Lower leg skin (tissue), 4 donors: Measurements from ENCODE around the gene C14orf180. TPM values are rescaled to one million over a fixed set of nuclear protein-coding genes. Genes with fewer than 3 reads are reported as not detected.

Experiments
- DNase-seq, 2 donors: peaks; one replicate each; pipeline ENCODE4 v3.0.0-alpha.2; 2019; ENCODE audit warnings: low spot score in 2 of 2
- H3K4me3 ChIP-seq: fragments of 200-600 bp; sonication (generic); 2 replicates; pipeline ENCODE4 v1.5.1; 2017; ENCODE audit warnings: mild to moderate bottlenecking, low read depth; ENCODE audit not compliant: poor library complexity, severe bottlenecking
- POLR2A ChIP-seq, 2 donors: fragments of 450-650 bp; IDR thresholded peaks; one replicate each; pipeline ENCODE4 v1.6.1; 2016 to 2017; ENCODE audit warnings: antibody characterized with exemption in 2 of 2, mild to moderate bottlenecking in 1 of 2, moderate library complexity in 1 of 2
- WGBS, 2 donors: methylation state at CpG; one replicate each; pipeline ENCODE4 v1.1.5; 2018; 5-methylcytosine and 5-hydroxymethylcytosine counted together
- intact Hi-C: fragments of 100-400 bp; cut with DNase I; formaldehyde crosslinking; loops from one replicate; pipeline ENCODE4 v1.15.0; 2023; ENCODE audit warnings: low total_unique reads
- total RNA-seq, 4 donors: library from RNA; depleted of rRNA; stranded (reverse); fragments of >200 nt; gene quantifications; one replicate each; pipeline ENCODE4 v1.1.0, GENCODE V29; 2016
- TF ChIP-seq, protein P1 (sequence below), 3 donors: fragments of 450-650 bp; IDR thresholded peaks; one replicate each; pipeline ENCODE4 v1.5.1; 2016; ENCODE audit warnings: antibody characterized with exemption in 3 of 3, mild to moderate bottlenecking in 3 of 3, moderate library complexity in 2 of 3

Gene C14orf180
- under 1 TPM in 1 of 4 donors, not detected in 3; 0.98 TPM for total RNA-seq

DNA sequence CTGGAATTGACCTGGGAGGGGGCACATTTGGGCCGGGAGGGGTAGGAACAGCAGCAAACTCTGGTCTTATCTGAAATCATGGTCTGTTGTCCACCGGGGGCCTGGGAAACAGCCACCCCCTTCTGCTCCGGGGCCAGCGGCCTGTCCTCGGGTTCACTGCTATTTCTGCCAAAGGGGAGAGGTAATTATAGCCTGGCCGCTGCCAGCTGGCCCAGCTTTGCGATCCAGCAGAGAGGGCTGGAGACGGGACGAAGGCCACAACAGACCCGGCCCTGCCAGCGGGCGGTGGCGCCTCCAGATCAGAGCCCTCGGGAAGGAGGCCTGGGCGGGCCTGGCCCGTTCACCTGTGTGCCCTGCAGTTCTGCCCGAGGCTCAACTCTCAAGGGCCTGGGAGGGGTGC is at the start of gene C14orf180:
TSS of gene C14orf180 (plus strand) at position 258 of the 400 bp plus-strand sequence. CDS start 6,667 bp downstream, outside the sequence.
- intact Hi-C loops = no loop called here
- TF ChIP-seq, protein P1, sequence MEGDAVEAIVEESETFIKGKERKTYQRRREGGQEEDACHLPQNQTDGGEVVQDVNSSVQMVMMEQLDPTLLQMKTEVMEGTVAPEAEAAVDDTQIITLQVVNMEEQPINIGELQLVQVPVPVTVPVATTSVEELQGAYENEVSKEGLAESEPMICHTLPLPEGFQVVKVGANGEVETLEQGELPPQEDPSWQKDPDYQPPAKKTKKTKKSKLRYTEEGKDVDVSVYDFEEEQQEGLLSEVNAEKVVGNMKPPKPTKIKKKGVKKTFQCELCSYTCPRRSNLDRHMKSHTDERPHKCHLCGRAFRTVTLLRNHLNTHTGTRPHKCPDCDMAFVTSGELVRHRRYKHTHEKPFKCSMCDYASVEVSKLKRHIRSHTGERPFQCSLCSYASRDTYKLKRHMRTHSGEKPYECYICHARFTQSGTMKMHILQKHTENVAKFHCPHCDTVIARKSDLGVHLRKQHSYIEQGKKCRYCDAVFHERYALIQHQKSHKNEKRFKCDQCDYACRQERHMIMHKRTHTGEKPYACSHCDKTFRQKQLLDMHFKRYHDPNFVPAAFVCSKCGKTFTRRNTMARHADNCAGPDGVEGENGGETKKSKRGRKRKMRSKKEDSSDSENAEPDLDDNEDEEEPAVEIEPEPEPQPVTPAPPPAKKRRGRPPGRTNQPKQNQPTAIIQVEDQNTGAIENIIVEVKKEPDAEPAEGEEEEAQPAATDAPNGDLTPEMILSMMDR (IDR thresholded peaks at IDR 0.05) = no peak
- no peak for TF ChIP-seq POLR2A (IDR thresholded peaks at IDR 0.05)
- WGBS, 2 donors = 24 to 43% methylated on average over 1 to 14 of the region's 17 CpGs
- no peak within 1 kb of the TSS for H3K4me3 ChIP-seq
- no peak for DNase-seq

DNA sequence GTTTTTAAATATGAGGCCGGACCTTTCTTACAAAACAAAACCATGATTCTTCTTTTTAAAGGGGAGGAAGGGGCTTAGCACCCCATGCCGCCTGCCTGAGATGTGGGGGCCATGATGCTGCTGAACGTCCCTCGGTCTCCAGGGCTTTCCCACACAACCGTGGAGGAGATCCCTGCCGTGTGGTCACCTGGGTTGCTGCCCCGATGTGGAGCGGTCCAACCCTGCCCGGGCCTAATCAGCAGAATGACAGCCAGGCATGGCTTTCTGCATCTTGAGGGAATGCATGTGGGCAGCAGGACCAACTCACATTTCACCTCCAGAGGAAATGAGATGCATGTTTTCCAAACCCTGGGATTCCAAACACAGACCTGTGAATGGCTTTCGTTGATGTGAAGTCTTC is 48.9 kb upstream of the C14orf180 start:
- intact Hi-C loops = no loop called here
- TF ChIP-seq, protein P1 (IDR thresholded peaks at IDR 0.05) = no peak
- no peak for TF ChIP-seq POLR2A (IDR thresholded peaks at IDR 0.05)

DNA sequence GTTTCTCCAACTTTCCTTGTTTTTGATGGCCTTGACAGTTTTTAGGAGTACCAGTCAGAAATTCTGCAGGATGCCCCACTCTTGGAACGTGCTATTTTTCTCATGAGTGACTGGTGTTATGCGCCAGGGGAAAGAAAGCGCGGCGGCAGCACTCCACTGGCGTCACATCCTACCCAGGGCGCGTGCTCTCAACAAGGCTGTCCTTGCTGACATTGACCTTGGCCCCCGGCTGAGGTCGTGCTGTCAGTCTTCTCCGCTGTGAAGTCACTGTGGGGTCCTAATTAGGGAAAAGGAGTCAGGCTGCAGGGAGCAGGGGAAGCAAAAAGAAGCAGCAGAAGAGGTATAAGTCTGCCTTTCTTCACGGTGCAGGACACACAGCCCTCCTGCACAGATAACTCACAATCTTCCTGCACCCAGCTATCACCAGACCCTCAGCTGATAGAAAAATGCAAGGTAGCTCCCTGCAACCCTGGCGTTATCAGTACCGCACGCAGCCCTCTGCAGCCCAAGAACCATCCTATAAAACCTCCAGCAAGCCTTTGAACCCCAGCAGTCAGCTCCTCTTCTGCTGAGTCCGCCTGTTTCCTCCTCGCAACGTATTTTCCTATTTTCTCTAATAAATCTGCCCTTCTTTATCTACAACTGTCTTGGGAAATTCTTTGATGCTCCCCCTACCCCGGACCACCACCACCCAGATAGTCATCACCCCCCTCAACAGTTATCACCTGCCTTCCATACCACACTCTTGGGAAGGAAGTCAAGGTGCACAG is 48.0 kb upstream of the C14orf180 start:
- 72 to 79% methylated on average over 19 of the region's 19 CpGs for whole genome bisulfite sequencing, 2 donors

More for the DNA sequence above, 48.9 kb upstream of the C14orf180 start:
- 73 to 88% methylated on average over 9 to 10 of the region's 10 CpGs for WGBS, 2 donors
- no peak overlapping the region for H3K4me3 ChIP-seq
- DNase-seq = peak in 1 of 2 donors; percentile 34

DNA sequence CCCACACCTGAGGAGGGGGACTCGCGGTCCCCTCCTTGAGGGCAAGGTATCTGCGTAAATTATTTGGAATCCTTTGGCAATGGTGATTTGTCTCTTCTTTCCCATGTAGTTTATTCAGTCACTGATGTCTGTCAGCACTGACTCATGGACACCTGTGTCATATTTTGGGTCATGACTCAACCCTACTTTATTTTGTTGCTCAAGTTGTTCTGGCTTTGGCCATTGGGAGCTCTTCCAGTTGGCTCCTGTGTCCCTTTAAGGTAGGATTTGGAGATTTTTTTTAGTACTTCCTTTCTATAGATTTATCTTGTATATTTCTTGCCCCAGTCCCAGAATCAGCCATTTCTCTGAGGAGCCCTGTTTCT is 47.4 kb upstream of the C14orf180 start:
- H3K4me3 ChIP-seq = no peak overlapping the region
- no peak for TF ChIP-seq POLR2A (IDR thresholded peaks at IDR 0.05)
- TF ChIP-seq, protein P1 (IDR thresholded peaks at IDR 0.05) = no peak
- 66 to 68% methylated on average over 3 of the region's 3 CpGs for WGBS, 2 donors
- intact Hi-C loops = no loop called here
- no peak for DNase-seq

More for the DNA sequence above, 48.0 kb upstream of the C14orf180 start:
- intact Hi-C loops = no loop called here
- H3K4me3 ChIP-seq = no peak overlapping the region
- TF ChIP-seq POLR2A (IDR thresholded peaks at IDR 0.05) = no peak
- TF ChIP-seq, protein P1 (IDR thresholded peaks at IDR 0.05) = no peak
- peak in 1 of 2 donors; percentile 70 for DNase-seq

DNA sequence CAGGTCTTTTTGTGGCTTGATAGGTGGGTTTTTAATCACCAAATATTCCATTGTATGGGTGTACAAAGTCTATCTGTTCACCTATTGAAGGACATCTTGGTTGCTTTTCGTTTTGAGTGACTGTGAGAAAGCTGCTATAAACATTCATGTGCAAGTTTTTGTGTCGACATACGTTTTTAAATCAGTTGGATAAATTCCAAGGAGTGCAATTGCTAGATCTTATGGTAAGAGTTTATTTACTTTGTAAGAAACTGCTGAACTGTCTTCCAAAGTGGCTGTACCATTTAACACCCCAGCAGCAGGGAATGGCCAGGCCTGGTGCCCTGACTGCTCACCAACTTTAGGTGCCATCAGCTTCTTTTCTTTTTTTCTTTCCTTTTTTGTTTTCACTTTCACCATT is 45.5 kb upstream of the C14orf180 start:
- no peak for DNase-seq
- H3K4me3 ChIP-seq = no peak overlapping the region
- WGBS, 2 donors = 49 to 59% methylated on average over 3 of the region's 3 CpGs
- TF ChIP-seq, protein P1 (IDR thresholded peaks at IDR 0.05) = no peak
- TF ChIP-seq POLR2A (IDR thresholded peaks at IDR 0.05) = no peak
- intact Hi-C loops = no loop called here
